ENCODE data around the gene ACTN4.

- TF ChIP-seq CTCF (conservative IDR thresholded peaks at IDR 0.05) (no peak), ZFX (IDR thresholded peaks at IDR 0.05) (no peak)
These were observed 27.9 kb upstream of the ACTN4 start for GRCh38 chr19:38619361-38620174.

Data from C4-2B (cell line).